ENCODE results near the gene GPATCH8. TPM values are rescaled to one million over a fixed set of nuclear protein-coding genes. Genes with fewer than 3 reads are reported as not detected.

Gene GPATCH8
- total RNA-seq, 1 donor from 2014 or later: 6.9 TPM

GRCh38 chr17:44359006-44359405 lies 144.2 kb downstream of the GPATCH8 start:
- DNase-seq (ENCODE audit: low read depth in 2 of 2): no peak

GRCh38 chr17:44358066-44358465 lies 145.1 kb downstream of the GPATCH8 start:
- no peak for DNase-seq (ENCODE audit: low read depth in 2 of 2)

GRCh38 chr17:44356241-44356640 lies 147.0 kb downstream of the GPATCH8 start:
- DNase-seq (ENCODE audit: low read depth in 2 of 2): no peak

GRCh38 chr17:44355642-44356099 lies 147.5 kb downstream of the GPATCH8 start:
- DNase-seq (ENCODE audit: low read depth in 2 of 2): no peak

GRCh38 chr17:44354582-44355561 lies 148.3 kb downstream of the GPATCH8 start:
- no peak for DNase-seq (ENCODE audit: low read depth in 2 of 2)

- no peak for DNase-seq (ENCODE audit: low read depth in 2 of 2)
These were observed 149.4 kb downstream of the GPATCH8 start for GRCh38 chr17:44353672-44354331.

GRCh38 chr17:44352828-44353671 lies 150.2 kb downstream of the GPATCH8 start:
- DNase-seq (ENCODE audit: low read depth in 2 of 2): no peak

GRCh38 chr17:44351961-44352827 lies 151.0 kb downstream of the GPATCH8 start:
- no peak for DNase-seq (ENCODE audit: low read depth in 2 of 2)

GRCh38 chr17:44351464-44351863 lies 151.7 kb downstream of the GPATCH8 start:
- DNase-seq (ENCODE audit: low read depth in 2 of 2): no peak

- DNase-seq (ENCODE audit: low read depth in 2 of 2): peak; percentile 64 to 82
These were observed 152.4 kb downstream of the GPATCH8 start for GRCh38 chr17:44350733-44351226.

- no peak for DNase-seq (ENCODE audit: low read depth in 2 of 2)
These were observed 153.6 kb downstream of the GPATCH8 start for GRCh38 chr17:44349553-44350070.

GRCh38 chr17:44348988-44349364 lies 154.2 kb downstream of the GPATCH8 start:
- DNase-seq (ENCODE audit: low read depth in 2 of 2): no peak

GRCh38 chr17:44348234-44348987 lies 154.8 kb downstream of the GPATCH8 start:
- peak in 1 of 2 donors; percentile 82 for DNase-seq (ENCODE audit: low read depth in 2 of 2)

Other genes starting within 250 kb of the GPATCH8 start
- not detected in 2 replicates for gene SLC4A1, start 235.3 kb downstream of the GPATCH8 start, total RNA-seq
- 0.22 TPM in 1 of 2 replicates, not detected in the other for gene RUNDC3A, start 194.8 kb downstream of the GPATCH8 start, total RNA-seq
- 47.5 and 72.6 TPM in 2 replicates for gene SLC25A39, start 178.6 kb downstream of the GPATCH8 start, total RNA-seq
- gene GRN, start 158.1 kb downstream of the GPATCH8 start, total RNA-seq: 419 and 473 TPM in 2 replicates
- gene FAM171A2, start 139.6 kb downstream of the GPATCH8 start, total RNA-seq: 6.3 and 8.1 TPM in 2 replicates
- 0.22 and 0.79 TPM in 2 replicates for gene ITGA2B, start 113.8 kb downstream of the GPATCH8 start, total RNA-seq
- under 0.01 and 0.22 TPM in 2 replicates for gene FZD2, start 54.1 kb upstream of the GPATCH8 start, total RNA-seq
- not detected in 2 replicates for gene MEIOC, start 153.1 kb upstream of the GPATCH8 start, total RNA-seq
- 24.0 and 25.6 TPM in 2 replicates for gene CCDC43, start 186.4 kb upstream of the GPATCH8 start, total RNA-seq
- gene DBF4B, start 205.3 kb upstream of the GPATCH8 start, total RNA-seq: 1.6 and 2.2 TPM in 2 replicates

Data from lung microvascular endothelial cell (primary cell).